Measurements from ENCODE around the gene CPNE5.

Gene CPNE5

GRCh38 chr6:36769183-36769675, 70.0 kb downstream of the CPNE5 start:
- H3K27ac ChIP-seq (ENCODE audit: low read length): no peak overlapping the region
- H3K36me3 ChIP-seq (replicated peaks; ENCODE audit: low read depth, low read length): no peaks in the 10 kb centered on the region
- H3K79me2 ChIP-seq (ENCODE audit: low read length): no peaks in the 10 kb centered on the region
- no peak overlapping the region for H3K4me3 ChIP-seq (ENCODE audit: low read length)
- H3K4me1 ChIP-seq (ENCODE audit: low read length): peaks cover 22% of the 10 kb centered on the region
- H3K9ac ChIP-seq (ENCODE audit: low read length): no peak overlapping the region
- peak overlapping the region; percentile 82; the same call in 1 of the 2 replicates for H2AFZ ChIP-seq (ENCODE audit: low read depth, low read length)
- TF ChIP-seq EZH2phosphoT487 (IDR thresholded peaks at IDR 0.05; ENCODE audit: low read depth): no peak
- TF ChIP-seq, protein P1, sequence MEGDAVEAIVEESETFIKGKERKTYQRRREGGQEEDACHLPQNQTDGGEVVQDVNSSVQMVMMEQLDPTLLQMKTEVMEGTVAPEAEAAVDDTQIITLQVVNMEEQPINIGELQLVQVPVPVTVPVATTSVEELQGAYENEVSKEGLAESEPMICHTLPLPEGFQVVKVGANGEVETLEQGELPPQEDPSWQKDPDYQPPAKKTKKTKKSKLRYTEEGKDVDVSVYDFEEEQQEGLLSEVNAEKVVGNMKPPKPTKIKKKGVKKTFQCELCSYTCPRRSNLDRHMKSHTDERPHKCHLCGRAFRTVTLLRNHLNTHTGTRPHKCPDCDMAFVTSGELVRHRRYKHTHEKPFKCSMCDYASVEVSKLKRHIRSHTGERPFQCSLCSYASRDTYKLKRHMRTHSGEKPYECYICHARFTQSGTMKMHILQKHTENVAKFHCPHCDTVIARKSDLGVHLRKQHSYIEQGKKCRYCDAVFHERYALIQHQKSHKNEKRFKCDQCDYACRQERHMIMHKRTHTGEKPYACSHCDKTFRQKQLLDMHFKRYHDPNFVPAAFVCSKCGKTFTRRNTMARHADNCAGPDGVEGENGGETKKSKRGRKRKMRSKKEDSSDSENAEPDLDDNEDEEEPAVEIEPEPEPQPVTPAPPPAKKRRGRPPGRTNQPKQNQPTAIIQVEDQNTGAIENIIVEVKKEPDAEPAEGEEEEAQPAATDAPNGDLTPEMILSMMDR (IDR thresholded peaks at IDR 0.05; ENCODE audit: low read depth, low read length): no peak
- no peaks in the 10 kb centered on the region for H4K20me1 ChIP-seq (ENCODE audit: insufficient read depth, low read length)
- H3K27me3 ChIP-seq (ENCODE audit: low read depth, low read length): 0 out of 2 replicates have a peak, but pooled peaks cover 4% of the 10 kb centered on the region
- H3K9me3 ChIP-seq (ENCODE audit: insufficient read depth, low read length): no peaks in the 10 kb centered on the region
- H3K4me2 ChIP-seq (ENCODE audit: low read length): peak overlapping the region; percentile 18

GRCh38 chr6:36766399-36766945, 72.8 kb downstream of the CPNE5 start:
- Histone ChIP-seq H3K27ac (ENCODE audit: low read length) (no peak overlapping the region), H3K27me3 (ENCODE audit: low read depth, low read length) (no peaks in the 10 kb centered on the region), H3K4me1 (ENCODE audit: low read length) (peaks cover 22% of the 10 kb centered on the region), H3K4me3 (ENCODE audit: low read length) (no peak overlapping the region), H3K9ac (ENCODE audit: low read length) (no peak overlapping the region), H2AFZ (ENCODE audit: low read depth, low read length) (no peak overlapping the region), H4K20me1 (ENCODE audit: insufficient read depth, low read length) (no peaks in the 10 kb centered on the region), H3K9me3 (ENCODE audit: insufficient read depth, low read length) (no peaks in the 10 kb centered on the region), H3K4me2 (ENCODE audit: low read length) (peak overlapping the region; percentile 60; the same call in 1 of the 2 replicates), H3K36me3 (replicated peaks; ENCODE audit: low read depth, low read length) (no peaks in the 10 kb centered on the region), H3K79me2 (ENCODE audit: low read length) (no peaks in the 10 kb centered on the region)
- TF ChIP-seq, protein P1 (IDR thresholded peaks at IDR 0.05; ENCODE audit: low read depth, low read length): no peak
- TF ChIP-seq EZH2phosphoT487 (IDR thresholded peaks at IDR 0.05; ENCODE audit: low read depth): no peak

DNA sequence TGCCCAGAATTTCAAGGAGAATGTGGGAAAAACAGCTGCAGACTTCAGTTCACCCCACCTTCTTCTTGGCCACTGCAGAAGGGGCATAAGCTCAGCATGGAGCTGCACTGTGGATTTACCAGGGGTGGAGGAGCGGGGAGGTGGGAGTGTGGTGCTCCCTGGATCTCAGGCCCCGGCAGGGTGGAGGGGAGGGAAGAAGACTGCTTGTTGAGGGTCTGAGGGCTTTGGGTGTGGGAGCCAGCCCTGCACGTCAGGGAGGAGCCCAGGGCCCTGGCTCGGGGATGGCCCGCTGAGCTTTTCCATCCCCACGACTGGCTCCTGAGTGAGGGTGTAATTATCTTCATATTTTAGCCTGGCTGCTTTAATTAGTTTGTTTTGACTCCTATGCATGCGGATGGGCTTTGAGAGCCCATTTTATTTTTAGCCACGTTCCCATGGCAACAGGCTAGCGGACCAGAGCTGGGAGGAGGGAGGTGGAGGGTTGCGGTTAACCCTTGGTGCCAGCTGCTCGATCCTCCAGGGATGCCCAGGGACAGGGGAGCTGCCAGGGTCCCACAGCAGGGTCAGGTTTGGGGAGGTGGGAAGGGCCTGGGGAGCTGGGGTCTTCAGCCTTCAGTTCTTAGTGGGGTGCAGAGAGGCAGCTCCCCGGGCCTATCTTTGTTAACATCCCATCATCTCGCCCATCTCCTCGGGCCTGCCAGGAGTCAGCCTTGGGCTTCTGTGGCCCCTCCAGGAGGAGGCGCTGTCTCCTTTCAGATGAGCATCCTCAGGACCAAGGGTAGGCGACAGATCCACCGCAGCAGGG, 73.4 kb downstream of the CPNE5 start:
- Histone ChIP-seq H3K4me2 (ENCODE audit: low read length) (peak overlapping the region; percentile 60), H3K4me1 (ENCODE audit: low read length) (peaks cover 22% of the 10 kb centered on the region), H3K36me3 (replicated peaks; ENCODE audit: low read depth, low read length) (no peaks in the 10 kb centered on the region), H3K9me3 (ENCODE audit: insufficient read depth, low read length) (no peaks in the 10 kb centered on the region), H3K79me2 (ENCODE audit: low read length) (no peaks in the 10 kb centered on the region), H3K4me3 (ENCODE audit: low read length) (peak overlapping the region; percentile 20; the same call in 1 of the 2 replicates), H4K20me1 (ENCODE audit: insufficient read depth, low read length) (no peaks in the 10 kb centered on the region), H3K27ac (ENCODE audit: low read length) (no peak overlapping the region), H2AFZ (ENCODE audit: low read depth, low read length) (no peak overlapping the region), H3K9ac (ENCODE audit: low read length) (no peak overlapping the region), H3K27me3 (ENCODE audit: low read depth, low read length) (no peaks in the 10 kb centered on the region)
- no peak for TF ChIP-seq EZH2phosphoT487 (IDR thresholded peaks at IDR 0.05; ENCODE audit: low read depth)
- TF ChIP-seq, protein P1 (IDR thresholded peaks at IDR 0.05; ENCODE audit: low read depth, low read length): peak; percentile 98

DNA sequence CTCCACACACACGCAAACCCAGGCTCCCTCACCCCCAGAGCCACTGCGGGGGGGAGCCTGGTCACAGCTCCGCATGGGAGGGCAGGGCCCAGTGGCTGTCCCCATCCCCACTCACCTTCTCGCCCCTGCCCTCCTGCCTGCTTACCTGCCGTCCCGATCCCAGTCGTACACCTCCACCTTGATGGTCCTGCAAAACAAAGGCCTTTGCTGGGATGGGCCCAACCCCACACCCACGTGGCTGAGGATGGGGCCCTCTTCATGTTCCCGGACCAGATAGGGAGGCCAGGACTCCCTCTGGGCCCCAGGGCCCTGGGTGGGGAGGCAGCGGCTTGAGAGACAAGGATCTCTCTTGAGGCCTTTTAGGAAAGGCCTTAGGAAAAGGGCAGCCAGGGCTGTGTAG, 74.1 kb downstream of the CPNE5 start:
- H3K9ac ChIP-seq (ENCODE audit: low read length): no peak overlapping the region
- H2AFZ ChIP-seq (ENCODE audit: low read depth, low read length): no peak overlapping the region
- H3K4me2 ChIP-seq (ENCODE audit: low read length): no peak overlapping the region
- H4K20me1 ChIP-seq (ENCODE audit: insufficient read depth, low read length): no peaks in the 10 kb centered on the region
- H3K79me2 ChIP-seq (ENCODE audit: low read length): no peaks in the 10 kb centered on the region
- no peaks in the 10 kb centered on the region for H3K9me3 ChIP-seq (ENCODE audit: insufficient read depth, low read length)
- TF ChIP-seq EZH2phosphoT487 (IDR thresholded peaks at IDR 0.05; ENCODE audit: low read depth): no peak
- TF ChIP-seq, protein P1 (IDR thresholded peaks at IDR 0.05; ENCODE audit: low read depth, low read length): no peak
- H3K27me3 ChIP-seq (ENCODE audit: low read depth, low read length): no peaks in the 10 kb centered on the region
- no peaks in the 10 kb centered on the region for H3K36me3 ChIP-seq (replicated peaks; ENCODE audit: low read depth, low read length)
- H3K27ac ChIP-seq (ENCODE audit: low read length): no peak overlapping the region
- H3K4me3 ChIP-seq (ENCODE audit: low read length): no peak overlapping the region
- peaks cover 22% of the 10 kb centered on the region for H3K4me1 ChIP-seq (ENCODE audit: low read length)

All from OCI-LY3 (cell line).